SW 1271 (cell line): ENCODE results near the gene SPTBN5.

Experiments used
- DNase-seq, 2 experiments: peaks; one replicate each; lab custom pipeline; 2025; lab: John Stamatoyannopoulos, UW

Gene SPTBN5

DNA sequence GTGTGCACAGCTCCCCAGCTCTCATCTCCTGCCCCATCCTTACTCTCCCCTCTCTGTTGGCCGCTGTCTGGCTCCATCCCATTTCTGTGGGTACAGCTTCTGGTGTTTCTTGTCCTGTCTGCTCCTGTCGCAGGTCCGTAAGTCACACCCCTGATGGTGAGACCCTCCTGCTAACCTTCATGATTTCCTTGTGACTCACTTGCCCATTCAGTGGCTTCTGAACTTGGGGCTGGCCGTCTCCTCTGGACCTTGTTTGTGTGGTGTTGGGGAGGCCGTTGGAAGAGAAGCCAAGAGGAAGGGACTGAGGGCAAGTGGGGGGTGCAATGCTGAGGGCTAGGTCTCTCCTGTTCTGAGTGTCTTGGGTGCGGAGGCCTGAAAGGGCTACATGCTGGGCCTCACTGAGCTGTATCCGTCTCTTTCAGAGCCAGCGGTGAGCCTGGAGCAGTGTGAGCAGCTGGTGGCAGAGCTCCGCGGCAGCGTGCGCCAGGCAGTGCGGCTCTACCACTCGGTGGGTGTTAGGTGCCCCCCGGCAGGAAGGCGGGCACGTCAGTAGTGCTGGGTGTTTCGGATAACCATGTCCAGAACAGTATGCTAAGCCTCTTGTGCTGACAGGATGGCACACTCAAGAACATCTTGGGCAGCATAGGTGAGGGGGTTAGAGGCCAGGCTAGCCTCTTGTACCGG, 69.6 kb downstream of the SPTBN5 start:
- no peak for DNase-seq

DNA sequence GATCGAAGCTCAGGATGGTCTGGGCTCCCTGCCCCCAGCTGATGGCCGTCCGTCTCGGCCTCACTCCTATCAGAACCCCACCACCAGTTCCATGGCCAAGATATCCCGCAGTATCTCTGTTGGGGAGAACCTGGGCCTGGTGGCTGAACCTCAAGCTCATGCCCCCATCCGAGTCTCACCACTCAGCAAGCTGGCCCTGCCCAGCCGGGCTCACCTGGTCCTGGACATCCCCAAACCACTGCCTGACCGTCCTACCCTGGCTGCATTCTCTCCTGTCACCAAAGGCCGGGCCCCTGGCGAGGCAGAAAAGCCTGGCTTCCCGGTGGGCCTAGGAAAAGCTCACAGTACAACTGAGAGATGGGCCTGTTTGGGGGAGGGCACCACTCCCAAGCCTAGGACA, 70.4 kb downstream of the SPTBN5 start:
- DNase-seq: no peak

DNA sequence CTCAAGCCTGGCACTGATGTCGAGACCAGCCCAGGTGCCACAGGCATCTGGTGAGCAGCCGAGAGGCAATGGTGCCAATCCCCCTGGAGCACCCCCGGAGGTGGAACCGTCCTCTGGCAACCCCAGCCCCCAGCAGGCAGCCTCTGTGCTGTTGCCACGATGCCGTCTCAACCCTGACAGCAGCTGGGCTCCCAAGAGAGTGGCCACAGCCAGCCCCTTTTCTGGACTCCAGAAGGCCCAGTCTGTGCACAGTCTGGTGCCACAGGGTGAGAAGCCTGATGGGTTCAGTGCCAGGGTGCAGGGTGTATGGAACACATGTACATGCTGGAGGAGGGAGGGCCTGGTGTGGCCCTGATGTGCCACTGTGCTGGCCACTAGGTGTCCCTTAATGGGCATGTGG, 70.9 kb downstream of the SPTBN5 start:
- DNase-seq: no peak

DNA sequence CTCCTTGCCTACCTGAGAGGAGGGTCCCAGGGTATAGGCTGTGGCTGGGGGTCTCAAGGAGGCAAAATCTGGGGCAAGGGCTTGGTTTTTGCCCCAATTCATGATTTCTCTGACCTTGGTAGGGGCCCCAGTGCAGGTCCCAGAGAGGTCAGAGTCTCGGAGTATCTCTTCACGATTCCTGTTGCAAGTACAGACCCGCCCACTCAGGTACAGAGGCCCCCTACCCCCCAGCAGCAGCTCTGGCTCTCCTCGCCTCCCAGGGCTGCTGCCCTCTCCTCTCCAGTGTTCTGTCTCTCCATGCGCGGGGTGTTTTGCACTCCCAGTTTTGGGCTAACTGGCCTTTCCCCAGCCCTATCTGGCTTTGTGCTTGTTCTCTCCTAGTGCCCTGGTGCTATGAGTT, 71.4 kb downstream of the SPTBN5 start:
- DNase-seq: no peak

DNA sequence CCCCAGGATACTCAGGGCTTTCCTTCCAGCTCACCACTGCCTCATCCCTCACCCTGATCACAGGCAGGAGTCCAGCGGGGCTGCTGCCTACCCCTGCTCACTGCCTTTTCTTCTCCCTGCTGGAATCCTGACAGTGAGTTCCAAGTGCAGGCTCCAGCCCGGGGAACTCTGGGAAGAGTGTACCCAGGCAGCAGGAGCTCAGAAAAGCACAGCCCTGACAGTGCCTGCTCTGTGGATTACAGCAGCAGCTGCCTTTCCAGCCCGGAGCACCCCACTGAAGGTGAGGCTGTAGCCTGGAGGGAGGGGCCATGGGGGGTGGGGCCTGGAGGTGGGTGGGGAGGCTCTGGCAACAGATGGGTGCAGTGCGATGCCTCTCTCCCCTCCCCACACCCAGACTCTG, 72.0 kb downstream of the SPTBN5 start:
- DNase-seq: no peak

DNA sequence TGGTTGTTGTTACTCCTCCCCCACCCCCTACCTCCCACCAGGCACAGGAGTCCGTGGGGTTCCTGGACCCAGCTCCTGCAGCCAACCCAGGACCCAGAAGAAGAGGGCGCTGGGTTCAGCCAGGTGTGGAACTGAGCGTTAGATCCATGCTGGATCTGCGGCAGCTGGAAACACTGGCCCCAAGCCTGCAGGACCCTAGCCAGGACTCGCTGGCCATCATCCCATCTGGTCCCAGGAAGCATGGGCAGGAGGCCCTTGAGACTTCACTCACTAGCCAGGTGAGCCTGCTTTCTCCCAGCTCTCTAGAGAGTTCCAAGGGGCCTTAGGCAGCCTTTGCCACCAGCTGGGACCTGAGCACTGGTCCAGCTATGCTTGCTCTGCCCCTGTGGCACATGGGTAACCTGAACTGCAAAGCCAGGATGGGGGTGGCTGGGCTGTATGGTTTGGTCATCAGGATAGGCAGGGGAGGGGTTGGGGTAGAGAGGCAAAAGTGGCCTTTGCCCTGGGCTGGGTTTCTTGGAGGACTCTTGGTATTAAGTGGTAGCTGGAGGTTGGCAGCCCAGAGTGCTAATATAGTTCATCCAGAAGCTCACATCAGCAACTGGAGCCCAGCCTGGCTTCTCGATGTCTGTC, 72.9 kb downstream of the SPTBN5 start:
- DNase-seq: no peak

DNA sequence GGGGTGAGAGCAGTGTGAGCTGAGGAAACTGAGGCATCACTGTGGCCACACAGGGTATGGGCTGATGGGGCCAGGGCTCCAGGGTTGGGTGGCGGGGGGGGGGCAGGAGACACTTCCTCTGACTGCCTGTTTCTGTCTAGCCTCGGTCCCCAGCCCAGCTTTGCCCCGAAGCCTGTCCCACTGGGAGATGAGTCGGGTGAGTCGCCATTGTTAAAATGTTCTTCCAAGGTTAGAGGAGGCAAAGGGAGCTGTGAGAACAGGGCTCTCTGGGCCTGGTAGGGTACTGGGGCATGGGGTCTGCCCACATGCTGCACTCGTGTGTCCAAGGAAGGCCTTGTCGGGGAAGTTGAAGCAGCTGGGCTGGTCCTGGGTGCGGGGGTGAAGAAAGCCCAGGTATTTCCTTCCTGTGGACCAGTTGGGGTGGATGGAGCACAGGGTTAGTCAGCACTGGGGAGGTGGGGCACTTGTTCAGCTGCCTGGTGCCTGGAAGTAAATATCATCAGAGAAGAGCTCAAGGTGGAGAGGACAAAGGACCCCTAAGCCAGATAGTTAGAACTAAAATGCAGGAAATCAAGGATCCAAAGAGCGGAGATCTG, 74.3 kb downstream of the SPTBN5 start:
- no peak for DNase-seq

DNA sequence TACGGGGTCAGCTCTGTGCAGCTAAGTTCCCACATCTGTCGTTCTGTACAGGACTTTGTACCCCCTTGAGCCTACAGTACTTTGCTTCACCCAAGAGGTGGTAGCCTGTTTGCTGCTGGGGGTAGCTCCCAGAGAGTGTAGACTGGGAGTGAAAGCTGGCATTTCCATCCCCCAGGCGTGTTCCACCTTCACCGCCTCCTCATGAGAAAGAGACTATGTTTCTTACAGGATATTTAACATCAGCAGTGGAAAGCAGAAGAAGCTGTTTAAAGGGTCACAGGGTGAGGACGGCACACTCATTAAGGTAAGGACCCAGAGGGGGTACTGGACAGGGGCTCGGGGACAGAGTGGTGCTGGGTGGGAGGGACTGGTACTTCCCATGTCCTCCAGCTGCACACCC, 76.1 kb downstream of the SPTBN5 start:
- no peak for DNase-seq

DNA sequence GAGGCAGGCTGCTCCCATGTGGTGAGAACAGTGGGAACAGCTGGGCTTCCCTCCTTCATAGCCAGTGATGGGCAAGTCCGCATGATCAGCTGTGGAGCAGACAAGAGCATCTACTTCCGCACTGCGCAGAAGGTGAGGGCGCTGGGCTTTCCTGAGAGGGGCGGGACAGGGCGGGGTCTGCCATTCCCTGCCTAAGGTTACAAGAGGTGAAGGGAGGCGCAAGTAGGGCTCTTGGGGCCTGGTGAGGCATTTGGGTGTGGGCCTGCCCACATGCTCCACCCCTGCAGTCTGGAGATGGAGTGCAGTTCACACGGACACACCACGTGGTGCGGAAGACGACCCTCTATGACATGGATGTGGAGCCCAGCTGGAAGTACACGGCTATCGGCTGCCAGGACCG, 76.5 kb downstream of the SPTBN5 start:
- DNase-seq: no peak

DNA sequence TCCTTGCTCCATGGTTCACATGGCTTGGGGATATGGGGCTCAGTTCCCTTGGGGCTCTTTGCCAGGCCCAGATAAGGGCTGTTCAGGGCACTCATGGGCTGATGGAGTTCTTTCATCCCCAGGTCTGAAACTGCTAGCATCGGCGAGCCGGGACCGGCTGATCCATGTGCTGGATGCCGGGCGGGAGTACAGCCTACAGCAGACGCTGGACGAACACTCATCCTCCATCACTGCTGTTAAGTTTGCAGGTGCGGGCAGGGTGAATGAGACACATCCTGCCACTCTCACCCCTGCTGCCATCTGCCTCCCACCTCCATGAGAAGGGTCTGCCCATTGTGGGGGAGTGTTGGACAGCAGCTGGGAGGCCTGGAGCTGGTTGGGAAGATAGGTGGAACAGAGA, 77.1 kb downstream of the SPTBN5 start:
- DNase-seq: no peak

DNA sequence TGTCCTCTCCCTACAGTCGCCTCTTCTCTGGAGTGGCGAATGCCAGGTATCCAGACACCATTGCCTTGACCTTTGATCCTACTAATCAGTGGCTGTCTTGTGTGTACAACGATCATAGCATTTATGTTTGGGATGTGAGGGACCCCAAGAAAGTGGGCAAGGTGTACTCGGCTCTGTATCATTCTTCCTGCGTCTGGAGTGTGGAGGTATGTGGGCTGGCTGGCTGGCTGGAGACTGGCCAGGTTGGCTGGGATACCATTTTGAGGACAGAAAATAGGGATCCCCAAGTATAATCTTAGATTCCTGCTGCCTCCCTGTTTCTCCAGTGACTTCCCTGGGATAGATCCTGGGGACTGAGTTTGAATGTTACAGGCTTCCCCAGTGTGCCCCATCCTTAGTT, 79.3 kb downstream of the SPTBN5 start:
- no peak for DNase-seq

DNA sequence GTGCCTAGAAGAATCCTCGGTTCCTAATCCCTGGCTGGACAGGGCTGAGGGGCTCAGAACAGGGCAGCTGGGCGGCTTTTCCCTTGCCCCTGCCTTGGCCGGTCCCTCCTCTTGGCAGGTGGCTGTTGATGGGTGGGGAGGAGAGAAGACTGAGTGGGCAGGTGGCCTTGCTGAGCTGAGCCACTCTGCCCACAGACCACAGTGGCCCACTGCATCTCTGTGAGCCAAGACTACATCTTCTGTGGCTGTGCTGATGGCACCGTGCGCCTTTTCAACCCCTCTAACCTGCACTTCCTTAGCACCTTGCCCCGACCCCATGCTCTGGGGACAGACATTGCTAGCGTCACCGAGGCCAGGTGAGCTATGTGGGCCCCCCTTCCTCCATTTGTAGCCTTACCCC, 80.4 kb downstream of the SPTBN5 start:
- DNase-seq: no peak

DNA sequence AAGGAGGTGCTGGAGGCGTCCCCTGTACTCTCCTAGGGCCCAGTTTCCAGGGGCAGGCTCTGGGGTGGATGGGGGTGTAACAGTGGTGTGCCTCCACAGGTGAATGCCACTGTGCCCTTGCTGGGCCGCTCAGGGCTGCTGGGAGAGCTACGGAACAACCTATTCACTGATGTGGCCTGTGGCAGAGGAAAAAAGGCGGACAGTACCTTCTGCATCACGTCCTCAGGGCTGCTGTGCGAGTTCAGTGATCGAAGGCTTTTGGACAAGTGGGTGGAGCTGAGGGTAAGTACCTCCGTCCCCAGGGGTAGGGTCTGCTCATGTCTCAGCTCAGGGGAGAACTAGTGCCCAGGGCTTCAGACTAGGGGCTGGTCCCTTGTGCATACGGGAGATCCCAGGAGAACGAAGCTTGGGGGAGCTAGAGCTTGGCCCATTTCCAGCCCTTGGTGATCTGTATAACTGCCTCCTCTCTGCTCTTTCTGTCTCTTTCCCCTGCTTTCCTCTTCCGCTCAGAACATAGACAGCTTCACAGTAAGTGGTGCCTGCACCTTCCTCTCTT, 81.0 kb downstream of the SPTBN5 start:
- DNase-seq: no peak

DNA sequence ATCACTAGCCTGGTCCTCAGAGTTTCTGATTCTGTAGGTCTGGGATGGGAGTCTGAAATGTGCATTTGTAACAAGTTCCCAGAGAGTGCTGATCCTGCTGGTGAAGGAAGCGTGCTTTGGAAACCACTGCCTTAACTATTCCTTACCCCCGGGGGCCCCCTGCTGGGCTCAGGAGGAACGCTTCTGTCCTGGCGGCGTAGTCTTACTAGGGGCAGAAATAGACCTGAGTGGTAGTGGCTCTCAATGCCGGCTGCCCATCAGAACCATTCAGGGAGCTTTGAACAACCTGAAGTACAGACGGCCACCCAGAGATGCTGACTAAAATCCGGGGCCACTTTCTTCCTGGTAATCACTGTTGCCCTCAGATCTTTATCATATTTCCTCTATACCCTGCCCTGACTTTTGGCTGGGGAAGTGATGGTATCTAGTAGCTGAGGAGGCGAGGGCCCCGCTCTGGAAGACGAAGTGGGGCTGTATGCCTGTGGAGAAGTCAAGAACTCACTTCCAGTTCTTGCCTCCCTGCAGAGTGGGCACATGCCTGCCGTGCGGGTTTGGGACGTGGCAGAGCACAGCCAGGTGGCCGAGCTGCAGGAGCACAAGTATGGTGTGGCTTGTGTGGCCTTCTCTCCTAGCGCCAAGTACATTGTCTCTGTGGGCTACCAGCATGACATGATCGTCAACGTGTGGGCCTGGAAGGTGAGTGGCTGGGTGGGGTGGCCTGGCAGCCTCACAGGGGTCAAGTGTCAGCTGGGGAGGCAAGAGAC, 82.2 kb downstream of the SPTBN5 start:
- DNase-seq: peak; percentile 24 to 60

DNA sequence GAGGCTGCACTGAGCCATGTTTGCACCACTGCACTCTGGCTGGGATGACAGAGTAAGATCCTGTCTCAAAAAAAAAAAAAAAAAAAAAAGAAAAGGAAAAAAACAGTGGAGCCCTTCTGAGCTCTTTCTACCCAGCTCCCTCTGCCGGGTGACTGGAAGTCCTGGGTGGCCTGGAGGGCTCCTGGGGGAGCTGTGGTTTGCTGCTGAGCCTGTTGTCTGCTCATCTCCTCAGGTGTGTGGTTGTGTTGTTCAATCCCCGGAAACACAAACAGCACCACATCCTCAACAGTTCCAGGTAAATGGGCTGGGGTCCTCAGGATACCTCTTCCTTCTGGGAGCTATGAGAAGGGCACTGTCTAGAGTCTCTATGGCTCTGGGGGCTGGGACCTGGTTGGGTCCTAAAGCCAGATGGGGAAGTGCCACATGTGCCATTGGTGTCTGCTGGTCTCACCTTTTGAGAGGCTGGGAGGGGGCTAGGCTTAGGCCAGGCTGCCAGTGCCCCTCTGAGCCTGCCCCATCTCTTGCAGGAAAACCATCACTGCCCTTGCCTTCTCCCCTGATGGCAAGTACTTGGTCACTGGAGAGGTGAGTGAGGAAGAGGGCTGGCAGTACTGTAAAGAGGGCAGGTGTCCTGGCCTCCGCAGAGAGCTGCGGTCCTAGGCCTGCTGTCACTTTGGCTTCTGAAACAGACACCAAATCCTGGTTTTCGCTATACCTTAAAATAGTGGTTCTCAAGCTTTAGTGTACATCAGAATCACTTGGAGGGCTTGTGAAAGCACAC, 83.0 kb downstream of the SPTBN5 start:
- DNase-seq: no peak

DNA sequence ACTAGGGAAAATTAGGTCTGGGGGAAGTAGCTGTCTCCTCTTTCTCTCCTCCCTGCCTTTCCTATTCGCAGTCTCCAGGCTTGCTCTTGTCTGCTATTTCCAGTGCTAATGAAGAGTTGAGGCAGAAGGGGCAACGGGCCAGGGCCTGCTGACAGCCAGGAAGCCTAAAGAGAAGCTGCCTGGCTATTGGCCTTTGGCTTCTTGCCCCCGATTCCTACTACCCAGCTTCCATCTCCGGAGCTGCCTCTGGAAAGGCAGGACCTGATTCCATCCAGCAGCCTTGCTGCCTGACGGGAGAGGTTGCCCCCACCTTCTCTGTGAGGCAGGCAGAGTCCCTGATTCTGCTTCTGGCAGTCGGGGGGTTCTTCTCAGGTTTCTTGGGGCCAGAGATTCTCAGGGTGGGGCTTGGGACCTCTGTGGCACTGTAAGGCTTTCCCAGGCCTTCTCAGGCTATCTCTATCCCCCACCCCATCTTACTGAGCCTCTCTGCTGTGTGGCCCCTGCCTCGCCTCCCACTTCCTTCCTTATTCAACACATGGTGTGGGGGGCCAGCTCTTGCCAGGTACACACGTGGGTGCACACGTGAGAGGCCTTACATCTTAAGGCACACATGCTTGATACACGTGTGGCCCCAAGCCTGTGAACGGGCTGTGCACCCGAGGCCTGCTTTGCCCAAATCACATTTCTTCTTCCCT, 84.2 kb downstream of the SPTBN5 start:
- no peak for DNase-seq

DNA sequence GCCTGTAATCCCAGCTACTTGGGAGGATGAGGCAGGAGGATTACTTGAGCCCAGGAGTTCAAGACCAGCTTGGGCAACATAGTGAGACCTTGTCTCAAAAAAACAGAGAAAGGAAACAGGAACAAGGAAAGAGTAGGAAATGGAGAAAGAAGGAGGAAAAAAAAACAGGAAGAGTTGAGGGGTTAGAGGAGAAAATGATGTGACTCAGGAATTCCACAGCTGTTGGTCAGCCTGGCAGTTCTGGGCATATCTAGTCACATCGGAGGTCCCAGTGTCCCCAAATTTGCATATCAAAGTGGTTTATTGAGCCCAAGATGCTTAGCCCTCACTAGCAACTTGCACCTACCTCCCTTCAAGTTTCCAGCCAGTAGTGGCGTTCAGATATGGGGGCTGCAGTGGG, 84.7 kb downstream of the SPTBN5 start:
- peak in 1 of 2 experiments; percentile 14 for DNase-seq

DNA sequence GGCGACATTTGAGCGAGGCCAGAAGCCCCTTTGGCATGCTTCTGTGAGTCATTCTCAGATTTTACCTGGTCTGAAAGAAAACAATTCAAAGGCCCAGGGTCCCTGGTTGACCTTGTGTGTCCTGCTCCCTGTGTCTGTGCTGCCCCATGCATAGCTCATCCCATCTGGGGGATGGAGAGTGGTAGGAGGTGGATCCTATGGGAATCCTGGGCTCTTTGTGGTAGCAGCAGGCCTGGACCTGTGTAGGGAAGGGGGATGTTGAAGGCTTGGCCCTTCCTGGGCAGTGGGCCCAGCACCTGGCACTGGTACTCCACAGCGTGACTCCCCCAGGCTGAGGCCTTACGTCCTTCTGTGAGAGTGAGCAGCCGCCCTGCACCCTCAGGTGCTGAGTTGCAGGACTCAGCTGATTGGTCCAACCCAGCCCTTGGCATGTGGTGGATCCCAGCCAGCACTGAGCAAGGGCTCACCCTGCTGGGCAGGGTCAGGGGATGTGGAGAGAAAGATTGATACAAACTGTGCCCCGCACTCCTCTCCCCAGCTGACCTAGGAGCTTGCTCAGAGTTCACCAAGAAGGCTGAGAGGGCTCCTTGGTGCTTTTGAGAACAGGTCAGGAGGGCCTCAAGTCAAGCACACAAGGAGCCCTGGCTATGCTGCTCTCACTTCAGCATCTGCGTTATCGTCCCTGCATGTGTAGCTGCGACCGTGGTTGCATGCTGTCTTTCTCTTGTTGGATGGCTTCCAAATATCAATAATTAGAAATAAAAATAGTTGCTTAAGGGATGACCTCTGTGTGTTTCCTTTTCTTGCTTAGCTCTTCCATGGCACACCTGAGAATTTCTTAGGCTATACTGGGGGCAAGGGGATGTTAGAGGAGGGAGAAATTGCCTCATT, 87.3 kb downstream of the SPTBN5 start:
- DNase-seq: no peak

DNA sequence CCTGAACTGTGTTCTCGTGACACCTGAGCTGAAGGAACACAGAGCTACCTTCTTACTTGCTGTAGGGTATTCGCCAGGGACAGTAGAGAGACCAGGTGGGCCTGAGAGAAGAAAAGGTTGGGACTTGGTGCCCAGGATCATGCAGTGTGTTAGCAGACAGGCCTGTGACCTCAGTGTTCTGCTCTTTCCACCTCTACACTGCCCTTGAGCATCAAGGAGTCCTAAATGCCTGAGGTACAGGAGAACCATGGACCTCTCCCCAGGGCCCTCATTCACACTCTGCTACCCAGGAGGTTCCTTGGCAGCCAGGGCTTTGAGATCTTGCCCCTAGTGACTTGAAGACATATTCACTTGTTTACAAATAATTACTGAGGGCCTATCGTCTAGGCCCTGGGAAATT, 88.1 kb downstream of the SPTBN5 start:
- DNase-seq: no peak
